DMS 273 treated with DMSO at 0.1 percent for 48 hours (cell line): ENCODE measurements around the gene JUND.

Source experiments
- DNase-seq: peaks from one replicate; lab custom pipeline; 2025; lab: John Stamatoyannopoulos, UW

The JUND gene

GRCh38 chr19:18308051-18308947 is 26.9 kb upstream of the JUND start:
- no peak for DNase-seq

- no peak for DNase-seq
These were observed 25.9 kb upstream of the JUND start for GRCh38 chr19:18307271-18307681.

GRCh38 chr19:18306888-18307260 is 25.5 kb upstream of the JUND start:
- no peak for DNase-seq

GRCh38 chr19:18306209-18306887 is 24.9 kb upstream of the JUND start:
- no peak for DNase-seq

- no peak for DNase-seq
These were observed 23.3 kb upstream of the JUND start for GRCh38 chr19:18304458-18305310.

- DNase-seq: no peak
These were observed 22.7 kb upstream of the JUND start for GRCh38 chr19:18304208-18304457.

GRCh38 chr19:18301718-18302111 is 20.3 kb upstream of the JUND start:
- DNase-seq: no peak

GRCh38 chr19:18300930-18301717 is 19.7 kb upstream of the JUND start:
- no peak for DNase-seq

- no peak for DNase-seq
These were observed 18.2 kb upstream of the JUND start for GRCh38 chr19:18299654-18300053.

GRCh38 chr19:18298601-18299000 is 17.2 kb upstream of the JUND start:
- no peak for DNase-seq

- no peak for DNase-seq
These were observed 15.9 kb upstream of the JUND start for GRCh38 chr19:18297308-18297707.

GRCh38 chr19:18295034-18295451 is 13.6 kb upstream of the JUND start:
- no peak for DNase-seq

- DNase-seq: no peak
These were observed 13.0 kb upstream of the JUND start for GRCh38 chr19:18294467-18294864.

GRCh38 chr19:18293642-18294466 is 12.4 kb upstream of the JUND start:
- no peak for DNase-seq

- DNase-seq: no peak
These were observed 11.6 kb upstream of the JUND start for GRCh38 chr19:18292810-18293641.

GRCh38 chr19:18292462-18292809 is 11.0 kb upstream of the JUND start:
- no peak for DNase-seq

- DNase-seq: no peak
These were observed 10.4 kb upstream of the JUND start for GRCh38 chr19:18291590-18292461.

- no peak for DNase-seq
These were observed 9.7 kb upstream of the JUND start for GRCh38 chr19:18291019-18291524.
